Psoas muscle (tissue), 8 donors: Measurements from ENCODE around the gene RBM17. TPM values are rescaled to one million over a fixed set of nuclear protein-coding genes. Genes with fewer than 3 reads are reported as not detected.

Source experiments
- ATAC-seq, 4 donors: fragments of 200-7000 bp; cut with Tn5 transposase; one replicate each; pipeline ENCODE4 v1.9.1; 2020; ENCODE audit warnings: moderate library complexity in 3 of 4, mild to moderate bottlenecking in 2 of 4
- DNase-seq, 2 donors: peaks; one replicate each; pipeline ENCODE4 v3.0.0-alpha.2; 2020
- H3K27ac ChIP-seq: fragments of 200-600 bp; one replicate; pipeline ENCODE4 v1.8.0; 2022
- H3K27me3 ChIP-seq, 3 donors: fragments of 200-600 bp in 1 of 3; one replicate each; pipeline versions ENCODE4 v1.6.1 to v1.8.0; 2013 to 2022; ENCODE audit warnings: low read length in 2 of 3, mild to moderate bottlenecking in 2 of 3, moderate library complexity in 1 of 3; ENCODE audit not compliant: insufficient read depth in 3 of 3
- H3K36me3 ChIP-seq, 2 donors: fragments of 200-600 bp in 1 of 2; one replicate each; pipeline versions ENCODE4 v1.6.1 to v1.8.0; 2013 to 2022; ENCODE audit warnings: low read depth in 1 of 2, mild to moderate bottlenecking in 1 of 2, moderate library complexity in 1 of 2; ENCODE audit not compliant: insufficient read depth in 1 of 2
- H3K4me1 ChIP-seq: fragments of 200-600 bp; one replicate; pipeline ENCODE4 v1.8.0; 2022
- H3K4me3 ChIP-seq: fragments of 200-600 bp; one replicate; pipeline ENCODE4 v1.8.0; 2022; ENCODE audit warnings: mild to moderate bottlenecking
- H3K9me3 ChIP-seq: fragments of 200-600 bp; one replicate; pipeline ENCODE4 v1.8.0; 2022
- CTCF ChIP-seq: fragments of 200-600 bp; IDR thresholded peaks from one replicate; pipeline ENCODE4 v1.8.0; 2022; ENCODE audit warnings: antibody characterized with exemption
- WGBS, 3 donors: extraction: QIAGEN DNeasy Blood & Tissue Kit; methylation state at CpG; one replicate each; pipeline versions ENCODE4 v1.1.6 to v1.1.7; 2013; 5-methylcytosine and 5-hydroxymethylcytosine counted together
- intact Hi-C, 2 donors: fragments of 100-400 bp; cut with DNase I; formaldehyde crosslinking; loops; one replicate each; pipeline versions ENCODE4 v1.11.0 to v1.14.2; 2022
- polyA plus RNA-seq, 3 donors: library from polyadenylated mRNA; stranded (reverse); fragments of 200-250 nt; gene quantifications; one replicate each; pipeline ENCODE4 v1.2.3, GENCODE V29; 2013
- total RNA-seq, 4 donors: library from RNA; stranded (reverse); fragmentation: NEBNext Ultra II Directional in 2 of 4; extraction: Animal tissue kit (Norgen Biotek cat#: 25700) in 2 of 4; gene quantifications; one replicate each; pipeline versions ENCODE4 v1.2.1 to v1.2.4, GENCODE V29; 2021 to 2023
- donor health status: healthy with polysubstance abuse.
- donor health status: DM: no; HTN: no; CAD: no; lungs with moderate emphysema.
- donor health status: Bipolar disorder and iron deficiency.
- donor health status: healthy.
- donor health status: DM: yes; HTN: yes; CAD: no.
- donor health status: DM: no; HTN: no; CAD: no.
- donor health status: DM: no; HTN: no; CAD: no.
- donor health status: DM: yes; HTN: yes; CAD: no.

Gene RBM17
- total and polyA plus RNA-seq, 7 donors: 74.4 to 157 (median 95.9) TPM

DNA sequence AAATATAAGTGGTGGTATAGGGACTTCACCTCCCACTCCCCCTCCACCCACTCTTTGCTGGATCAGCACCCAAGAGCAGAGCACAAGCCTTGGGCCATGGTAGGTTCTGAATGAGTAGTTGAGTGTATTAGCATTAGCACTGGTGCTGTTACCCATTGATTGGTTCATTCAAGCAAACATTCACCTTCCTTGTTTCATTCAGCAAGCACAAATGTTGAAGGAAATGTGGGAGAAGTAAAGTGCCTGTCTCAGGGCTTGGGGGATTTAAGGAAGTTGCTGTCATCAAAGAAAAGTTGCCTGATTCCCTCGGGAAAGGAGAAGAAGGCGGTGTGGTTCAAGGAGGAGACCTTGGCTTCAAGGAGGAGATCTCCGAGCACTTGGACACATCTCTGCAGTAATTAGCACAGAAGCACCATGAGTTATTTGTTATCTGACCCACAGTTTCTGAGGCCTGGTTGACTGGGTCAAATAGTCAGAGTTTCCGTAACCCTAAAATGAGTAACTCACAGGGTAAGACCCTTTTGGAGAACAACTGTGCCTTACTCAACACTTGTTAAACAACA lies 44.0 kb upstream of the RBM17 start:
- H3K4me1 ChIP-seq: no peaks in the 10 kb centered on the region
- H3K36me3 ChIP-seq: no peaks in the 10 kb centered on the region
- intact Hi-C loops: no loop called here
- H3K4me3 ChIP-seq: no peak overlapping the region
- ATAC-seq (no peak), DNase-seq (no peak)
- no peaks in the 10 kb centered on the region for H3K9me3 ChIP-seq
- H3K27ac ChIP-seq: no peak overlapping the region
- no peak for TF ChIP-seq CTCF
- H3K27me3 ChIP-seq: no peaks in the 10 kb centered on the region
- WGBS, 3 donors: 74 to 79% (median 75%) methylated on average over 4 of the region's 4 CpGs

DNA sequence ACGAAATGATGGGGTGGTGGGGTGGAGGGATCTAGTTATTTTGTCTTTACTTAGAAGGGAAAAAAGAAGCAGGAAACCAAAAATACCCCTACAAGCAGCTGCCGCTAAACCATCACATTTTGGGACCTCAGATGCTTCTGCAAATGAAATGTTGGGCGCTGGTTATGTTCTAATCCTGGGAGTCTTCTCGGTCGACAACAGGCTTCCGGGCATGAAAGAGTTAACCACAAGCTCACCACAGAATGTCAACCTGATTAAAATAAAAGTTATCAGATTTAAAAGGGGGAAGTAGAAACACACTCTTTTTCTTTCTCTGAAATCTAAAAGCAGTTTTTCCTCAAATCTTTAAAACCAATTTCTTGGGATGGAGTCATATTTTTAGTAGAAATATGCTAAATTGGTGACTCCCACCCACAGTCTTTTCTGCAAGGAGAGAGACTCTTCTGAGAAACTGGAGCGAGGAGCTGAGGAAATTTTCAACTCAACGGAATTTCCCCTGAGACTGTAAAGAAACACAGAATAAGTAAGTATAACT lies 43.5 kb upstream of the RBM17 start:
- 61 to 68% (median 65%) methylated on average over 8 of the region's 8 CpGs for WGBS, 3 donors
- no peak for DNase-seq
- intact Hi-C loops: no loop called here
- Histone ChIP-seq H3K36me3 (no peaks in the 10 kb centered on the region), H3K9me3 (no peaks in the 10 kb centered on the region), H3K27me3 (no peaks in the 10 kb centered on the region), H3K4me3 (no peak overlapping the region), H3K27ac (no peak overlapping the region), H3K4me1 (no peaks in the 10 kb centered on the region)
- no peak for ATAC-seq
- TF ChIP-seq CTCF: no peak

GRCh38 chr10:6045878-6046772 lies 42.7 kb upstream of the RBM17 start:
- Histone ChIP-seq H3K9me3 (no peaks in the 10 kb centered on the region), H3K36me3 (no peaks in the 10 kb centered on the region), H3K27ac (no peak overlapping the region), H3K27me3 (no peaks in the 10 kb centered on the region), H3K4me1 (no peaks in the 10 kb centered on the region), H3K4me3 (no peak overlapping the region)
- DNase-seq (no peak), ATAC-seq (no peak)
- 65 to 68% (median 66%) methylated on average over 9 of the region's 9 CpGs for WGBS, 3 donors
- TF ChIP-seq CTCF: no peak
- intact Hi-C loops: no loop called here

GRCh38 chr10:6046773-6047611 lies 41.8 kb upstream of the RBM17 start:
- H3K27ac ChIP-seq: no peak overlapping the region
- WGBS, 3 donors: 75 to 84% (median 77%) methylated on average over 14 of the region's 14 CpGs
- DNase-seq: no peak
- no peaks in the 10 kb centered on the region for H3K27me3 ChIP-seq
- H3K36me3 ChIP-seq: no peaks in the 10 kb centered on the region
- no peaks in the 10 kb centered on the region for H3K9me3 ChIP-seq
- intact Hi-C loops: no loop called here
- no peak overlapping the region for H3K4me3 ChIP-seq
- no peak for TF ChIP-seq CTCF
- H3K4me1 ChIP-seq: no peaks in the 10 kb centered on the region
- no peak for ATAC-seq
